Measurements from ENCODE around the gene DIDO1.

The DIDO1 gene

GRCh38 chr20:62846166-62846890, 80.0 kb downstream of the DIDO1 start:
- DNase-seq: no peak

- DNase-seq: no peak
These were observed 80.7 kb downstream of the DIDO1 start for GRCh38 chr20:62845416-62846160.

- no peak for DNase-seq
These were observed 82.1 kb downstream of the DIDO1 start for GRCh38 chr20:62844182-62844581.

- DNase-seq: no peak
These were observed 82.6 kb downstream of the DIDO1 start for GRCh38 chr20:62843656-62844055.

- DNase-seq: no peak
These were observed 84.5 kb downstream of the DIDO1 start for GRCh38 chr20:62841705-62842212.

DNA sequence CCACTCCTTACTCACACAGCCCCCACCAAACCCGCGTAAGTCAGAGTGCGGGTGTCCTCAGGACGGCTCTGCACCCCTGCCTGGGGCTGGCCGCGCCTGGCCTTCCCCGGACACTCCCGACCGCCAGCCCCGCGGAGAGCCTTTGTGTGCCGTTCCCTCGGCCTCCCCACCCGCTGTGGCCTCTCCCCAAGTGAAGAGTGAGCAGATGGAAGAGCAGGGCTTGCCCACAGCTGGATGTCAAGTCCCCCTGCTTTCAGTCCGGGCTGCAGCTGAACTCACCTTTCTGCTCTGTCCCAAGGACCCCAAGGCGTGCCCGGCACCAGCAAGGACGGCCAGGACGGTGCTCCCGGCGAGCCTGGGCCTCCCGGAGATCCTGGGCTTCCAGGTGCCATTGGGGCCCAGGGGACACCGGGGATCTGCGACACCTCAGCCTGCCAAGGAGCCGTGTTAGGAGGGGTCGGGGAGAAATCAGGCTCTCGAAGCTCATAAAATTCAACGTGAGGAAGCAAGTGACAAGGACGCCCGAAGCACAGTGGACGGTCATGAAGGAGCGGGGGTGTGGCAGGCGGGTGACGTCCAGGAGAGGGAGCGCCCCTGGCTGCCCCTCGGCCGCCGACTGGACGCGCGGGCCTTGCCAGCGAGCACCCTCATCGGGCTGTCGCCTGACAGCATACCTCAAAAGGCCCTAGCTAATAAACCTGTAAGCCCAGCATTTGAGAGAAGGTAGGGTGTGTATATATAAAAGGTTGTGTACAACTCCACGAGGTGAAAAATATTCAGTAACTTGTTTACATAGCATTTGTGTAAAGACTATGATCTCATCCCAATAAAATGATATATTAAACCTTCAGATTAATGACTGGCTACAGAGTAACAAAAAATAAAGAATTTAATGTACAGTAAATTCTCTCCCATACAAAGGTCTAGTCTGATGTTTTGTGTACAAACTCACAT, 85.8 kb downstream of the DIDO1 start:
- no peak for DNase-seq

DNA sequence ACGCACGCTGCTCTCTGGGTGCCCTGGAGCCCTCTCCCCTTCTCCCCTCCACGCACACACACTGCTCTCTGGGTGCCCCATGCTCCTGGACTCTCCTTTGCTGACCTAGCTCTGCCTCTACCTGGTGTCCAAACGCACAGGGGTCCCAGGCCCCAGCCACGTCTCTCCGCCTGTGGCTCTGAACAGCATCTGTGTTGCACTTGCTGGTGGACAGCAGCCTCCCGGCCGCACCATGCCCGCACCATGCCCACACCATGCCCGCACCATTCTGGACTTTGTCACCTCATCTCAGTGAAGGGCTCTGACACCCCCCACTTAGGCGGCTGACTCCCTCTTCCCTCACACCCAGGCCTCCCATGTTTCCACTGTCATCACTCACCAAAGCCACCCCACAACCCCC, 86.5 kb downstream of the DIDO1 start:
- no peak for DNase-seq

GRCh38 chr20:62839261-62839660, 87.0 kb downstream of the DIDO1 start:
- DNase-seq: no peak

GRCh38 chr20:62838128-62838891, 88.0 kb downstream of the DIDO1 start:
- no peak for DNase-seq

- no peak for DNase-seq
These were observed 88.5 kb downstream of the DIDO1 start for GRCh38 chr20:62837790-62838127.

- no peak for DNase-seq
These were observed 89.3 kb downstream of the DIDO1 start for GRCh38 chr20:62836967-62837490.

DNA sequence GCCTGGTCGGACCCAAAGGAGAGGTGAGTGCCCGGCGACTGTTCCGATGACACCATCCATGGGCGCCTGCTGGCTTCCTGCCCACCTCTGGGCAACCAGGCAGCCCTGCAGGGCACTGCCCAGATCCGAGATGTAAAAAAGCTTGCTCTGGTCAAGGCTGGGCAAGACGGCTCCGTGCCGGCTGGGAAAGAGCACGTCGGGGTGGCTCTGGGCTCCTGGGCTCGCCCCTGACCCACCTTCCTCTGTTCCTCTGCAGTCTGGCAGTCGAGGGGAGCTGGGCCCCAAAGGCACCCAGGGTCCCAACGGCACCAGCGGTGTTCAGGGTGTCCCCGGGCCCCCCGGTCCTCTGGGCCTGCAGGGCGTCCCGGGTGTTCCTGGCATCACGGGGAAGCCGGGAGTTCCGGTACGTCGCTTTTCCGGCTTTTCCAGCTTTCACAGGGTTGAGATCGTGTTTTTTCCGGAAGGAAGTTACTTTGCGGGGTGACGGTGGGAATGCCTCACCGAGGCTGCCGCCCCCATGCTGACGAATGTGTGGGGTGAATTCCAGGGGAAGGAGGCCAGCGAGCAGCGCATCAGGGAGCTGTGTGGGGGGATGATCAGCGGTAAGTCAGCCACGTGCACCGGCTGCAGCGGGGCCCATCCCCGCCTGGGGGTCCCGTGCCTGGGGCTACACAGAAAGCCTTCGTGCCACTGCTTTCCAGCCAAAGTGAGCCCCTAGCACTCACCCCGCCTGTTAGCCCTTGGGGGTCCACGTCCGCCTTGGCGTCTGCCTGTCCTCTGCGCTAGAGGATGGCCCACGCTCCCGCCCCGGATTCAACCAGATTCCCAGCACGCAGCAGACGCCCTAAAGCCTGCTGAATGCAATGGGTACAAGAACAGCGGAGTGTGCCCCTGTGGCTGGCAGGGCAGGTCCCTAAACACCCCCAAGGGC, 90.1 kb downstream of the DIDO1 start:
- DNase-seq: no peak

DNA sequence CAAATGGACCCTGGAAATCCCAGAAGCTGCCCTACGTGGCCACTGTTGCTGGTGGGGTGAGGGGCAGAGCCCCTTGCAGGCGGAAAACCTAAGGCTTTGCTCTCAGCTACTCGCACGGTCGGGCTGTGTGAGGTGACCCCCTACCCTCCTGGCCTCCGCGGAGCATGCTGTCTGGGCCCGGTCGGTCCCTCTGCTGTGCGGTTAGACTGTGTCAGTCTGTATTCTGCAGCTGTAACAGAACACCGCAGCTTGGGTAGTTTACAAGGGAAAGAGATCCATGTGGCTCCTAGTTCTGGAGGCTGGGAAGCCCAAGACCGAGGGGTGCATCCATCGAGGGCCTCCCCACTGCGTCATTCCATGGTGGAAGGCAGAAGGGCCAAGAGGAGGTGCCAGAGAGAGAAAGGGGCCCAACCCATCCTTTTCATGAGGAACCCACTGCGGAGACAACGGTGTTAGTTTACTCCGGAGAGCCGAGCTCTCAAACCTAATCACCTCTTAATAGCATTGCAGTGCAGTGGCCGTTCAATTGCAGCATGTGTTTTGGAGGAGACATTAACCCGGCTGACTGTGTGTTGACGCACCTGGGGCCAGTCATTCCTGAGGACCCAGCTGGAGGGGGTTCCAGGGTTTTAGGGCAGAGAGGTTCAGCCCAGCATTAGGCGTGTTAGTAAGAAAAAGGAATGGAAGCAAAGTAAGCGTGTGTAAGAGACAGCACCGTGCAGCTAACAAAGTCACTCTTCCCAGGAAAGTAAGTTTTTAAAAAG, 91.2 kb downstream of the DIDO1 start:
- no peak for DNase-seq

- DNase-seq: no peak
These were observed 93.3 kb downstream of the DIDO1 start for GRCh38 chr20:62832951-62833391.

DNA sequence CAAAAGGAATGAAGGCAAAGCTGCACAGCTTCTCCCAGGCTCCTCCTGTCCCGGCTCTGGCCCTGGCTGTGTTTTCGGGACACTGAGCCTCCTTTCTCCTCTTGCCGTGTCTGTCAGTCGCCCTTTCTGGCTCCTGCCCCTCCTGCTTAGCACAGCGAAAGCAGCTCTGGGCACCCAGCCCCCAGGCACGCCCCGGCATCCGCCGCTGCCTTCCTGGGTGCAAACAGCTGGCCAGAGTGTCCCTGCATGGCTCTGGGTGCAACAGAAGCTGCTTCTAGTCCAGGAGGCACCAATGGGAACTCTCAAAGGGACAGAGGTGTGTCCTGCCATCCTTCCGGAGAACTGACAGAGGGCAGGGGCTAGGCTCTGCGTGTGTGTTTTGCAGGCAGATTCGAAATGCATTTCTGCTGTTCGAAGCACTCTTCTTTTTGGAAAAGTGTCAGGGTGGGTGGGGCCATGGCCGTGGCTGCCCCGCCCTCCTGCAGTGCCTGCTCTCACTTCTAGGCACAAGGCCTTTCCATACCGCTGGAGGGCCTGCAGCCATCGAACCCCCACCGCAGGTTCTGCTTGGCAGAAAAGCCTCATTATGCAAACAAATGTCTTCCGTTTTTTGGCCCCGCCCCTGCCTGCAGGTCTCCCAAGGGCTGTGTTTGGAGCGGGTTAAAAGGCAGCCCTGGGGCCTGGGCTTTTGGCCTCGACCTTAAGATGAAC, 93.9 kb downstream of the DIDO1 start:
- no peak for DNase-seq

- DNase-seq: no peak
These were observed 94.5 kb downstream of the DIDO1 start for GRCh38 chr20:62831854-62832211.

GRCh38 chr20:62831361-62831788, 94.9 kb downstream of the DIDO1 start:
- DNase-seq: no peak

- DNase-seq: no peak
These were observed 95.5 kb downstream of the DIDO1 start for GRCh38 chr20:62830821-62831220.

- no peak for DNase-seq
These were observed 96.1 kb downstream of the DIDO1 start for GRCh38 chr20:62830251-62830650.

Measured in activated CD4-positive, alpha-beta T cell treated with anti-CD3 and anti-CD28 coated beads for 1 hour (primary cell).